SK-N-SH treated with all-trans-retinoic acid at 6 μM for 48 hours (cell line): ENCODE data around the gene ZNF341.

Source experiments
- CSDC2 ChIP-seq: fragments of 250-450 bp; sonication (Bioruptor Pico); IDR thresholded peaks from 2 replicates; pipeline ENCODE4 v1.5.0; 2020; ENCODE audit warnings: mild to moderate bottlenecking, moderate library complexity
- GLIS3 ChIP-seq: fragments of 250-450 bp; sonication (Bioruptor Pico); IDR thresholded peaks from 2 replicates; pipeline ENCODE4 v1.5.0; 2020; ENCODE audit warnings: mild to moderate bottlenecking, moderate library complexity
- ISL1 ChIP-seq: fragments of 250-450 bp; sonication (Bioruptor Pico); IDR thresholded peaks from 2 replicates; pipeline ENCODE4 v2.1.2; 2022; ENCODE audit warnings: mild to moderate bottlenecking, moderate library complexity
- PPARA ChIP-seq: fragments of 250-450 bp; sonication (Bioruptor Pico); IDR thresholded peaks from 2 replicates; pipeline ENCODE4 v1.5.0; 2020; ENCODE audit warnings: mild to moderate bottlenecking, borderline replicate concordance
- RARB ChIP-seq: fragments of 250-450 bp; sonication (Bioruptor Pico); IDR thresholded peaks from 2 replicates; pipeline ENCODE4 v1.8.0; 2021; ENCODE audit warnings: mild to moderate bottlenecking, moderate library complexity
- SNAI2 ChIP-seq: fragments of 250-450 bp; sonication (Bioruptor Pico); IDR thresholded peaks from 2 replicates; pipeline ENCODE4 v1.5.0; 2020; ENCODE audit warnings: mild to moderate bottlenecking, moderate library complexity
- ZFP3 ChIP-seq: fragments of 250-450 bp; sonication (Bioruptor Pico); IDR thresholded peaks from 2 replicates; pipeline ENCODE4 v1.5.0; 2020; ENCODE audit warnings: mild to moderate bottlenecking, moderate library complexity
- ZFP30 ChIP-seq: fragments of 450-650 bp; formaldehyde crosslinking; IDR thresholded peaks from 2 replicates; pipeline ENCODE4 v1.5.0; 2022; ENCODE audit warnings: mild to moderate bottlenecking, moderate library complexity
- ZNF565 ChIP-seq: fragments of 450-650 bp; formaldehyde crosslinking; conservative IDR thresholded peaks from 2 replicates; pipeline ENCODE4 v1.5.0; 2020; ENCODE audit warnings: low read depth, mild to moderate bottlenecking, moderate library complexity
- ZNF70 ChIP-seq: fragments of 450-650 bp; formaldehyde crosslinking; IDR thresholded peaks from 2 replicates; pipeline ENCODE4 v1.5.0; 2020; ENCODE audit warnings: mild to moderate bottlenecking, moderate library complexity
- TF ChIP-seq, protein P1 (sequence below): fragments of 250-450 bp; sonication (Bioruptor Pico); IDR thresholded peaks from 2 replicates; pipeline ENCODE4 v1.8.0; 2021; ENCODE audit warnings: low read depth, mild to moderate bottlenecking, moderate library complexity, borderline replicate concordance
- TF ChIP-seq, protein P2 (sequence below): fragments of 250-450 bp; sonication (Bioruptor Pico); IDR thresholded peaks from 2 replicates; pipeline ENCODE4 v1.5.1; 2020; ENCODE audit warnings: low read depth, mild to moderate bottlenecking, moderate library complexity
- TF ChIP-seq, protein P3 (sequence below): fragments of 250-450 bp; sonication (Bioruptor Pico); IDR thresholded peaks from 2 replicates; pipeline ENCODE4 v1.8.0; 2020; ENCODE audit warnings: mild to moderate bottlenecking, moderate library complexity, borderline replicate concordance

DNA sequence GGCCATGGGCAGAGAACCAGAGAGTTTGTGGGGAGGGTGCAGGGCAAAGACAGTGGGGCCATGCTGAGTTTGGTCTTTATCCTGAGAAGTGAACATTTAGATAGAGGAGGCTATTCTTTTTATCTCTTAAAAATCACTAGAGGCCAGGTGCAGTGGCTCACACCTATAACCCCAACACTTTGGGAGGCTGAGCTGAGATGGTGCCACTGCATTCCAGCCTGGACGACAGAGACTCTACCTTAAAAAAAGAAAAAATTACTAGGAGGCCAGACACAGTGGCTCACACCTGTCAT is 20.4 kb upstream of the ZNF341 start:
- TF ChIP-seq, protein P1, sequence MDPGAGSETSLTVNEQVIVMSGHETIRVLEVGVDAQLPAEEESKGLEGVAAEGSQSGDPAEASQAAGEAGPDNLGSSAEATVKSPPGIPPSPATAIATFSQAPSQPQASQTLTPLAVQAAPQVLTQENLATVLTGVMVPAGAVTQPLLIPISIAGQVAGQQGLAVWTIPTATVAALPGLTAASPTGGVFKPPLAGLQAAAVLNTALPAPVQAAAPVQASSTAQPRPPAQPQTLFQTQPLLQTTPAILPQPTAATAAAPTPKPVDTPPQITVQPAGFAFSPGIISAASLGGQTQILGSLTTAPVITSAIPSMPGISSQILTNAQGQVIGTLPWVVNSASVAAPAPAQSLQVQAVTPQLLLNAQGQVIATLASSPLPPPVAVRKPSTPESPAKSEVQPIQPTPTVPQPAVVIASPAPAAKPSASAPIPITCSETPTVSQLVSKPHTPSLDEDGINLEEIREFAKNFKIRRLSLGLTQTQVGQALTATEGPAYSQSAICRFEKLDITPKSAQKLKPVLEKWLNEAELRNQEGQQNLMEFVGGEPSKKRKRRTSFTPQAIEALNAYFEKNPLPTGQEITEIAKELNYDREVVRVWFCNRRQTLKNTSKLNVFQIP (CRISPR knock-in tag): no peak
- TF ChIP-seq, protein P2, sequence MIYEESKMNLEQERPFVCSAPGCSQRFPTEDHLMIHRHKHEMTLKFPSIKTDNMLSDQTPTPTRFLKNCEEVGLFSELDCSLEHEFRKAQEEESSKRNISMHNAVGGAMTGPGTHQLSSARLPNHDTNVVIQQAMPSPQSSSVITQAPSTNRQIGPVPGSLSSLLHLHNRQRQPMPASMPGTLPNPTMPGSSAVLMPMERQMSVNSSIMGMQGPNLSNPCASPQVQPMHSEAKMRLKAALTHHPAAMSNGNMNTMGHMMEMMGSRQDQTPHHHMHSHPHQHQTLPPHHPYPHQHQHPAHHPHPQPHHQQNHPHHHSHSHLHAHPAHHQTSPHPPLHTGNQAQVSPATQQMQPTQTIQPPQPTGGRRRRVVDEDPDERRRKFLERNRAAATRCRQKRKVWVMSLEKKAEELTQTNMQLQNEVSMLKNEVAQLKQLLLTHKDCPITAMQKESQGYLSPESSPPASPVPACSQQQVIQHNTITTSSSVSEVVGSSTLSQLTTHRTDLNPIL (CRISPR knock-in tag): no peak
- TF ChIP-seq ZFP3 (CRISPR knock-in tag) (no peak), ZNF70 (CRISPR knock-in tag) (no peak), CSDC2 (CRISPR knock-in tag) (no peak), GLIS3 (CRISPR knock-in tag) (no peak), RARB (CRISPR knock-in tag) (no peak), ISL1 (CRISPR knock-in tag) (no peak), SNAI2 (CRISPR knock-in tag) (no peak), PPARA (CRISPR knock-in tag) (no peak), ZFP30 (CRISPR knock-in tag) (no peak), ZNF565 (CRISPR knock-in tag) (no peak)
- TF ChIP-seq, protein P3, sequence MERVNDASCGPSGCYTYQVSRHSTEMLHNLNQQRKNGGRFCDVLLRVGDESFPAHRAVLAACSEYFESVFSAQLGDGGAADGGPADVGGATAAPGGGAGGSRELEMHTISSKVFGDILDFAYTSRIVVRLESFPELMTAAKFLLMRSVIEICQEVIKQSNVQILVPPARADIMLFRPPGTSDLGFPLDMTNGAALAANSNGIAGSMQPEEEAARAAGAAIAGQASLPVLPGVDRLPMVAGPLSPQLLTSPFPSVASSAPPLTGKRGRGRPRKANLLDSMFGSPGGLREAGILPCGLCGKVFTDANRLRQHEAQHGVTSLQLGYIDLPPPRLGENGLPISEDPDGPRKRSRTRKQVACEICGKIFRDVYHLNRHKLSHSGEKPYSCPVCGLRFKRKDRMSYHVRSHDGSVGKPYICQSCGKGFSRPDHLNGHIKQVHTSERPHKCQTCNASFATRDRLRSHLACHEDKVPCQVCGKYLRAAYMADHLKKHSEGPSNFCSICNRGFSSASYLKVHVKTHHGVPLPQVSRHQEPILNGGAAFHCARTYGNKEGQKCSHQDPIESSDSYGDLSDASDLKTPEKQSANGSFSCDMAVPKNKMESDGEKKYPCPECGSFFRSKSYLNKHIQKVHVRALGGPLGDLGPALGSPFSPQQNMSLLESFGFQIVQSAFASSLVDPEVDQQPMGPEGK: no peak
